UCSD-AML1 (cell line): ENCODE results near the gene VWCE.

ENCODE experiments used
- DNase-seq: peaks from one replicate; lab custom pipeline; 2025; ENCODE audit not compliant: unreplicated experiment; lab: John Stamatoyannopoulos, UW

VWCE gene

DNA sequence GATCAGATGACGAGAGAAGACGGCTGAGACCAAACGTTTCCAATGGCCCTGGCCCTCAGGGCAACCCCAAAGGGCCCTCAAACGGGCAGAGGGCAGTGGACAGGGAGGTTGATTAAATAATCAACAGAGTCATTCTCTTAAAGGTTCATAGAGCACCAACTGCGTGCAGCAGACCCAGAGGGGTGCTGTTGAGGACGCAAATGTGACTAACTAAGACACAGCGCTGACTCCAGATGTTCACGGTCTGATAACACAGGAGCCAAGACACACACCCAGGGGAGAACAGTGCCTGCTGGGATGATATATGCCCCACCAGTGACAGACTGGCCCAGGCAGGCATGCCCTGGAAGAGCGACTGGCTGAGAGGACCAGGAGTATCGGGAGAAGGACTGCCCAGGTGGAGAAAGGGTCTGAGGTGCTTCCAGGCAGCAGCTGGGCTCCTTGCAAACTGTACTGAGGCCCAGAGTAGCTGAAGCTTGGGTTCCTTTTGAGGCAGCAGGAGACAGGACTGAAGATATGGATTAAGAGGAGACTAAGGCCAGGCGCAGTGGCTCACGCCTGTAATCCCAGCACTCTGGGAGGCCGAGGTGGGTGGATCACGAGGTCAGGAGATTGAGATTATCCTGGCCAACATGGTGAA, 7.7 kb downstream of the VWCE start:
- no peak for DNase-seq

DNA sequence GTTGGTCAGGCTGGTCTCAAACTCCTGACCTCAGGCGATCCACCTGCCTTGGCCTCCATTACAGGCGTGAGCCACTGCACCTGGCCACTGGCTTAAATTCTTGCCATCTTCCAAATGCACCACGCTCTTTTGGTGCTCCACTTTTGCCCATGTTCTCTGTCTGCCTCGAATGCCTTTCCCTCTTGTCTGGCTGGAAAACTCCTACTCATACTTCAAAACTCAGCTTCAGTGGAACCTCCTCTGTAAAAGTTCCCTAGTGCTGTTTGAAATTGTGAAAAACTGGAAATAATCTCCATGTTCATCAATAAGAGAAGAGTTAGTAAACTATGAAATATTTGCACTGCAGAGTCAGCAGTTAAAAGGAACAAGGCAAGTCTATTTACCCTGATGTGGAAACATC, 11.5 kb downstream of the VWCE start:
- DNase-seq = no peak

DNA sequence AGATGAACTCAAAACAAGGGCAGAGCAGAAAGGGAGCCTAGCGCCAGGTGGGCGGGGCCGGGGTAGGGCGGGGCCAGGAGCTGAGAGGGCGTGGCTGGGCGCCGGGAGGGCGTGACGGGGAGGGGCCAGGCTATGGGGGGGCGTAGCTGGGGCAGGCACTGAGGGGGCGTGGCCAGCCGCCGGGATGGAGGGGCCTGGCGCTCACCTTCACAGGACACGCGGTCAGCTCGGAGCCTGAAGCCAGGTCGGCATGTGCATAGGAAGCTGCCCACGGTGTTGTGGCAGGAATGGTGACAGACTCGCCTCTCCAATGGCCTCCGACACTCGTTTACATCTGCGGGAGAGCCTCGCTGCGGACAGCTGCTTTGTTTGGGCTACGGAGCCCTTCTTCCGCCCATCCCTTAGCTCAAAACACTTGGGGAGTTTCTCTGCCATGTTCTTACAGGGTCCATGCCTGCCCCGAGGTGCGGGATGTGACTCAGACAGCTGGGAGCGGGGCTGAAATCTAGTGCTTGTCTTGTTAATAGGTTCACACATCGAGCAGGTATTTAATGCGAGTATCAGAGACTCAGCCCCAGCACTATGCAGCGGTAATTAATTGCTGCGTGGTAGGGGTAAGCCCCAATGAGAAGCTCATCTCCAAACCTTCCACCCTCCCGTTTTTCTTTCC, 13.4 kb downstream of the VWCE start:
- no peak for DNase-seq

DNA sequence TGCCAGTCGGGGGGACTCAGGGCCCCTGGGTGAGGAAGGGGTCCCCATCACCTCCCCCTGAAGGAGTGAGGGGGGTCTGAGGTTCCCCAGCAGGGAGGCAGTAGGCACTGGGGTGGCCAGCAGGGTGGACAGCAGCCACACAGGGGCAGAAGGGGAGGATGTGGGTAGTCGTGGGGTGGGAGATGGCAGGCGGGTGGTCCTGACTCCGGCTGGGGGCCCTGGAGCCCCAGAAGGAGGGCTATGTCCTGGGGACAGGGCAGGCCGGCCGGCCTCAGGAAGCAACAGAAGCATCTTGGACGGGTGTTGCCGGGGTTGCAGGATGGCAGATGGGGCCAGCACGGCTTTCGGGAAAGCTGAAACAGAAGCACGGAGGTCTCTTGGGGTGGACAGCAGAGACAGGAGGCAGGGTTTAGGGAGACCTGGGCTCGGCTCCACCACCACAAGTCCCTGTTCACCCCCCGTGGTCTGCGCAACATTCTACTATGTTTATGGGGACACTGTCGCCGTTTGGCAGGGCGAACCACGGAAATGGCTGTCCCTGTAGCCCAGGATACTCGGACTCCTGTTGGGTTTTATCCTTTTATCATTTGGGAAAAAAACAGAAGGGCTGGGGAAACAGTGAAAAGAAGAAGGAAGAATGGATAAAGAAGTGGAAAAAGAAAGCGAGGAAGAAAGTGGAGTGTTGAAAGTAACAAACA, 14.1 kb downstream of the VWCE start:
- DNase-seq = no peak

DNA sequence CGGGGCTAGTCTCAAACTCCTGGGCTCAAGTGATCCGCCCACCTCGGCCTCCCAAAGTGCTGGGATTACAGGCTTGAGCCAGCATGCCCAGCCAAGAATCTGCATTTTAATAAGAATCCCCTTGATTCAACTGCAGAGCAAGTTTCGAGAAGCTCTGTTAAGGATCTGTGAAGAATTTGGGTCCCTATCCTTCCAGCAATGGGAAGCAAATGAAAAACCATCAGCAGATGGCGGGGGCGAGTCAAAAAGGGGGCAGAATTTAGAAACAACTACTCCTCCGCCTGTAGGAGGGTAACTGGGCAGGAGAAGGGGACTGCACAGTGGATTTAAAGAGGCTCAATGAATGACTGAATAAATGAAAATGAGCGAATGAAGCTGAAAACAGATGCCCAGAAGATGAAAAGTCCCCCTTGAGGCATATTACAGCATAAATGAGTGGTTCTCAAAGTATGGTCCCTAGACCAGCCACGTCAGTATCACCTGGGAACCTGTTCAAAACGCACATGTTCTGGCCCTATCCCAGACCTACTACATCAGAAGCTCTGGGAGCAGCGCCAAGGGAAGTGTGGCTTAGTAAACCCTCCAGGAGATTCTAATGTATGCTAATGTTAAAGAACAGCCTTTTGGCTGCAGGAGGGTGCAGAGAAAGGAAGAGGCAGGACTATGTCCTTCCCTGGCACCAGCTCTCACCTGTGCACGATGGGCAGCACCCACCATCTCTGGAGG, 15.0 kb downstream of the VWCE start:
- DNase-seq = no peak

DNA sequence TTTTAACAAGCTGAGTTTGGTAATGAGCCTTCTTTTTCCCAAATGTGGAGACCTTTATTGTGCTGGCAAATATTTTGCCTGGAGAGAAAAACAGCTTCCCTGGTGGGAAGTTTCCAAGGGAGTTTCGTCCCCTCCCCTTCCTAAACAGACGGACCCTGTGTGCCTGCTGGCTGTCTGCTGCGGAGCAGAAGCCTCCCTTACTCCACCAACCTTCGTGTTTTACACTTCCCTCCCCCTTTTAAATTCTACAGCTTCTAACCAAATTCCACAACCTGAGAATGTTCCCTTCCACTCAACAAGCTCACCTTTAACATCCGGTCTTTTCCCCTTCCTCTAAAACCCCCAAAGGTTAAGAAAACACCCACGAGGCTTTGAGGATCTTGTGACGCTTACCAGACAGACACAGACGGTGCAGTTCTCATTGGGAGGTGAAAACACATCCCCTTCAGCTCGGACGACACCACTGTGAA, 17.1 kb downstream of the VWCE start:
- DNase-seq = no peak

DNA sequence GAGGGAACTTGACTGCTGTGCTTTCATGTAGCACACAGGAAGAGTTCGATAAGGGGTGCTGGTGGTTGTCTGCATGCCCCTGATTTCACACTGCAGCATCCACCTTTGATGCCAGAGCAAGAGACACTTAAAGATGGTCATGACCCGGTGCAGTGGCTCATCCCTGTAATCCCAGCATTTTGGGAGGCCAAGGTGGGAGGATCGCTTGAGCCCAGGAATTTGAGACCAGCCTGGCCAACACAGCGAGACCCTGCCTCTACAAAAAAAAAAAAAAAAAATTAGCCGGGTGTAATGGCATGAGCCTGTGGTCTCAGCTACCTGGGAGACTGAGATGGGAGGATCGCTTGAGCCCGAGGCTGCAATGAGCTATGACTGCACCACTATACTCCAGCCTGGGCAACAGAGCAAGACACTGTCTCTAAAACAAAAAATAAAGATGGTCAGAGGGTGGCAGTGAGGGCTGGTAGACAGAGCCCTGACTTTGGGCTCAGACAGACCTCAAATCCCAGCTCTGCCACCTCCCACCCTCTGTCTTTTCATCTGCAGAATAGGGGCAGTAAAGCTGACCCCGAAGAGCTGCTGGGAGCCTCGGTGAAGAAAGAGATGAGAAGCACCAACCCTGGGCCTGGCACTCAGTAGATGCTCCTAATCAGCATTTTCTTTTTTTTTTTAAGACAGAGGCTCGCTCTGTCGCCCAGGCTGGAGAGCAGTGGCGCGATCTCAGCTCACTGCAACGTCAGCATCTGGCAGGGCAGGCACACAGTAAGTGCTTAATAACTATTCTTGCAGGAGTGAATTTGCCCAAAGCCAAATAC, 17.7 kb downstream of the VWCE start:
- no peak for DNase-seq

DNA sequence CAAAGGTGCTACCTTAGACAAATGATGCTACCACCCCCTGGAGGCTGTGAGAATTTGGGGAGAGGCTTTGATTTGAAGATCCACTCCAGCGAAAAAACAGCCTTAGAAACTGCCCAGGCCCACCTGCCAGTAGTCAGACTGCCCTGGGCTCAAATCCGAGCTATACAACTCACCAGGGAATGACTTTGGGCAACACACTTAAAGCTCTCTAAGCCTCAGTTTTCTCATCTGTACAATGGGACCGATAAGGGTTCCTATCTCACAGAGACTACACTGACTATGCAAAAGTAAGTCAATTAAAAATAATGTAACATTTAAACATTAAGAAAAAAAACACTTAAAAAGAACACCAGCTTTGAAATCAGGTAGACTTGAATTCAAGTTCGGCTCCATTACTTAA, 19.9 kb downstream of the VWCE start:
- no peak for DNase-seq

DNA sequence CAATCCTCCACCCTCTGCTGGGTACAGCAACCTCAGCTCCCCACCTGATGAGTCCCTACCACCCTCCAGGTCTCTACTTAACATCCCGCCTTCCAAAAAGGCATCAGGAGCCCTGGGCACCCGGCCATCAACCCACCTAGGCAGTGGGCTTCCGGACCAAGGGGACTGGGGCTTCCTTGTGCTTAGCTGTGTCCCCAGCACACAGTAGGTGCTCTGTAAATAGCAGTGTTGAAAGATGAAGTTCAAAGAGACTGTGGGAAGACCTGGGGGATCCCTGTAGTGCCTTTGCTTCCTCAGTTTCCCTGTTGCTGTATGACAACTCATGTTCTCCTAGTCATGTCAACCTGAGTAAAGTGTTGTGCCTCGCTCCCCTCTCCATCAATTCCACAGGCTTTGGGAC, 21.0 kb downstream of the VWCE start:
- no peak for DNase-seq

DNA sequence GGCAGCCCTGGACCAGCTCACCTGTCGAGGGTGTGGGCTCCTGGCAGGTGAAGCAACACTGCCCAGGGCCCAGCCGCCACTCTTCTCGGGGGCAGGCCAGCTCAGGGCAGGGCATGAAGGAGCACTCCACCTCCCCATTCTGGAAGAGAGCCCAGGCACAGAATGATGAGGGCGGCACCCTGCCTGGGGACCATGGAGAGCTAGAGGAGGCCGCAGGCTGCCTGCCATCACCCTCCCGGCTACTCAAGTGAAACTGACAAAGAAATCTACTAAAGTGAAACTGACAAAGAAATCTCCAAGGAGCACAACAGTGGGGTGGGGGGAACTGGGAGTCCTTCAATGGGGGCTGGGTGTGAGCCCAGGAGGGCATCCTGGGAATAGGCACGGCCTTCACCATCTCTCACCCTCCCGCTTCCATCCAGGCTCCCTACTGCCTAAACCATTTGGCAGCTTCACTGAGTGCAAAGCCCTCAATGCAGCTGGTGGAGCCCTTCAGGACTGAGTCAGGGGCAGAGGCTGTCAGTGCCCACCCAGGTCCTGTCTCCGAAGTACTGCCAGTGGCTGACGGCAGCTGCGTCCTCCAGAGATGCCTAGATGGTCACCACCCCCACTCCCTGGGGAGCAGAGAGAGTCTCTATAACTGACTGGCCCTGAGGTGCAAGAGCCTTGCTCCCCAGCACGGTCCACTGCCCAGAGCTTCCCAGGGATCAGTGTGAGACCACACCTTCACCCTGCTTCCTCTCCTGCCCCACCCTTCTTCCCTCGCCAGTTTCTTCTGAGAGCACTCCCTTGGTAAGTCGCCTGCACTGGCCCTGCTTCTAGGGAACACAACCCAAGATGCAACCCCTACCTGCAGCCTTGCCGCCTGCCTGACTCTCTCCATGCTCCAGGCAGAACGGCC, 21.7 kb downstream of the VWCE start:
- no peak for DNase-seq

DNA sequence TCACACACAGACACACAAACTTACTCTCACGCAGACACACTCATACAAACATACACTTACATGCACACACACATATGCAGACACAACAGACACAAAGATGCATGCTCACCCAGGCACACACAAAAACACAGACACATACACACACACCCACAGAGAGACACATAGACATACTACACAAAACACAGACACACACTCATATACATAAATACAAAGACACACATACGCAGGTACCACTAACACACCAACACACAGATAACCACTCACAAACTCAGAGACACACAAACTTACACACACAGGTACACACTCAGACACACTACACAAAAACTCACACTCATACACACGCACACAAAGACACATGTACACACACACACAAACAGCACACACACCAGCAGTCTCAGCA, 22.4 kb downstream of the VWCE start:
- DNase-seq = no peak

DNA sequence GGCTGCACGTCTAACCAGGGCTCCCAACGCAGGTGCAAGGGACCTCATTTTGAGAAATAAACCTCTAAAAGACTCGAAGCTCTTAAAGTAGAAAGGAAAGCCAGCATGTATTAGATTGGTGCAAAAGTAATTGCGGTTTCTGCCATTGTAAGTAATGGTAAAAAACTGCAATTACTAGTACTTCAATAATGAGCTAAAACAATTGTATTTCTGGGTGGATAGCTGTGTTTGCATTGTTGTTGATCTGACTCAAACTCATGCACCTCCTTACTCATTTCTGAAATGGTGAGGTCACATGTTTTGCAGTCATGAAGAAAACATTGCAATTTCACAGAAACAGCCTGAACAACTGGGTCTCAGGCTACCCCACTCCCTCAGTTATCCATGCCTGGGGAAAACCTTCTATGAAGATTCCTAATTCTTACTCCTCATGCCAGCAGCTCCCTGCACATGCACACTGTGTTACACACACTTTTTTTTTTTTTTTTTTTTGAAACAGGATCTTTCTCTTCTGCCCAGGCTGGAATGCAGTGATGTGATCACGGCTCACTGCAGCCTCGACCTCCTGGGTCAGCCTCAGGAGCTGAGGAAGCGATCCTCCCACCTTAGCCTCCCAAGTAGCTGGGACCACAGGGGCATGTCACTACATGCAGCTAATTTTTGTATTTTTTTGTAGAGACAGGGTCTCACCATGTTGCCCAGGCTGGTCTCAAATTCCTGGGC, 24.6 kb downstream of the VWCE start:
- DNase-seq = no peak

DNA sequence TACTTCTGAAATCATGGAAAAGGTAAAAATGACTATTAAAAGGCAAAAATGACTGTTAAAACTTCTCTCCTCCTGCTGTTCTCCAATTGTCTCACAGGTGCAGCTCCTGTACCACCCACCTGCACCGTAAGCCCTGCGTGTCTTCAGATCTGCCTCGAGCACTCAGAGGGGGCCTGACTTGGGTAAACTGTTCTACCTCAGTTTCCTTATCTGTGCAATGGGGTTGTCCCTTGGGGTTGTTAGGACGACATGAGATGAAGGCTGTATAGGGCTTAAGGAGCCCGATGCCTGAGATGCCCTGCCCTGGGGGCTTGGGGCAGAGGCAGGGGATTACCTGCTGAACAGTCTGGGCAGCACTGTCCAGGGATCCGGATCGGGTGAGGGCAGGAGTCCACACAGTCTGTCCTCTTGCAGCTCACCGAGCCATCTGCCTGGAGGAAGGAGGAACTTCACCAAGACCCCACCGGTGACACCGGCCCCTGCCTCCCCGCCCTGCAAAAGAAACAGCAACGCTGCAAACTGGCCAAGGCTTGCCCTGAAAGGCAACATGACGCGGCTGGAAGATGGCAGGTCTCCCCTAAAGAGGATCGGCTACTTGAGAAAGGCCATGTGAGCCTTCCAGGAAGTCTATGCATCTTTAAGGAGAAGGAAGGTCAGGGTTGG, 26.4 kb downstream of the VWCE start:
- no peak for DNase-seq

DNA sequence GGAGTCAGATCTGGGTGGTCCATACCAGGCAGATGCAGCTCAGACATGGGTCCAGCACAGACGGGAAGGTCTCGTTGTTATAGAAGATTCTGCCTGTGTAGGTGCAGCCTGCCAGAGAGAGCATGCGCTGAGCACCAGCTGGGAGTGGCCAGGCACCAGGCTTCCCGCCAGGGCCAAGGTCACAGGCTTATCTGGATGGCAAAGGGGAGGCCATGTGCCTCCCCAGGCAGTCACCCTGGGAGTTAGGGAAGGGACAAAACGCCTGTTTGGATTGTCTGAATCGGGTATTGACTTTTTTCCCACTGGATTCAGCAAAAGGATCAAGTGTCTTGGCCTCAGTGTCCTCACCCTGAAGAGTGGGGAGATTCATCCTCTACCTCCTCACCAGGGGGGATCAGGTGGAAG, 27.7 kb downstream of the VWCE start:
- DNase-seq = no peak

DNA sequence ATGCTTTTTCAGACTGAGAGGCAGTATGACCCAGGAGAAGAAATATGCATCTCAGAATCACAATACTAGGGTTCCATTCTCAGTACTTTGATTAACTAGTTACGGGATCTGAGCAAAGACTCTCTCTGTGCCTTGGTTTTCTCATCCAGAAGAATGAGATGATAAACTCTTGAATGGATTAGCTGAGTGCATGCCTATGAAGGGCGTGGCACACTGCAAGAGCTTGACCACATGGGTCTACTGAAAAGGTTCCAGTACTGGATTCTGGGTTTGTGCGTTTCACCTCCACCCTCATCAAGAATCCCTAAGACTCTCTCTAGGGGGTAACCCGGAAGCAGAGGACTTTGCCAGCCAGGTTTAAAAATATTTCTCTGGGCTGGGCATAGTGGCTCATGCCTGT, 28.5 kb downstream of the VWCE start:
- DNase-seq = no peak

DNA sequence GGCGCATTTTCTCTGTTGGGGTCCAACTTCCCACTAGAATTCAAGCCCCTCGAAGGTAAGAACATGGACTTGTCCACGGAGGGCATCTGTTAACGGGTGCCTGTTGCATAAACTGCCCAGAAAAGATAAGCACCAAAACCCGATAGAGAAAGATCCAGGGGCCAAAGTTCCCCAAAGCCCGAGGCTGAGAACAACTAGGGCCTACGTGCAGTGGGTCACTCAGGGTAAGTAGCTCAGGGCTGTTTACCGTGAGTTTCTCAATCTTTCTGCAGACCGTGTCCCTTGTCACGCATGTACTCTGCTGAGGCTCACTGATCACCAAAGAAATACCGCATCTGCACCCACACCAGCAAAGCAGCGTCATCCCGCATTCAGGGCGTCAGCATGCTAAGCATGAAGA, 29.8 kb downstream of the VWCE start:
- DNase-seq = no peak

DNA sequence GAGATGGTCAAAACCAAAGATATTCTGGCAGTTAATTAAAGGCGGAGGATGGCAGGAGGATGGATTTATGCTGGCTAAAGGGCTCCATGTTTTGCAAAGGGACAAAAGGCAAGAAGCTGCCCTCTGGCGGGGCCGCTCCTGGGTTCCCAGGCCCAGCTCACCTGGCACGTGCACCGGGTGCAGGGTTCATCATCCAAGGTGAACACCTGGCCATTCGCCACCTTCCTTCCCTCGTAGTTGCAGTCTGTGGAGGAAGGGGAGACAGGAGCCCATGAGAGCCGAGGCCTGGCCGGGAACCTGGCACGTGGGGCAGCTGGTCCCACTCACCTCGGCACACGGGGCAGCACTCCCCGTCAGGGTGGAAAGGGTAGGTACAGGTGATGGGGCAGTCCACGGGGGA, 30.3 kb downstream of the VWCE start:
- DNase-seq = no peak

DNA sequence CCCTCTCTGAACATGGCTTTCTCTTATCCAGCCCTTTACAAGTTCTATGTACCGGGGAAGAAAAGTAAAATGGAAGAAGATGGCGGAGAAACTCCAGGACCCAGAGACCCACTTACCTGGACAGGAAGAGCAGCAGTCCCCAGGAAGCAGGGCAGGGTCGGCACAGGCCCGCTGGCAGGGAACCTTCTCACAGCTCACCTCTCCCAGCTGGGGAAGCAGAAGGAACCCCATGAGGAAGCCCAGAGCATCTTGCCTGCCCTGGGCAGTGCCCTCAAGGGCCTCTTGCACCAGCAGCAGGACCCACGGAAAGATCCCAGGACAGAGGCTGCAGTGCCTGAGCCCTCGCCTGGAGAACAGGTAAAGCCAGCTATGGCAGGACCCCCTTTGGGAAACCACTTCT, 30.7 kb downstream of the VWCE start:
- no peak for DNase-seq

DNA sequence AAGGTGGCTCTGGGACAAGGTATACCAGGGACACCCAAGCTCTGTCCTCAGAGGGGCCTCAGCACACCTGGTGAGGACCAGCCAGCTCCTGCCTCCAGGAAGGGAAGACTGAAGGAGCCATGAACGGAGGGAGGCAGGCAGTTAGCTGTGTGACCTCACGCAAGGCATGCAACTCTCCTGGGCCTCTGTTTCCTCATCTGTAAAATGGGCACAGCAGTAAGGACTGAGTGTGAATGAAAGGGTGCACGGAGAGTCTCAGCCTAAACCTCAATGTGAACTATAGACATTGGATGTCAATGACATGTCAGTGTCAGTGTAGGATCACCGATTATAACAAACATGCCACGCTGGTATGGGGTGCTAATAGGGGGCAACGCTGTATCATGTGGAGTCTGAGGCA, 35.8 kb downstream of the VWCE start:
- no peak for DNase-seq
